ENCODE measurements around the gene SLC22A31. TPM values are rescaled to one million over a fixed set of nuclear protein-coding genes. Genes with fewer than 3 reads are reported as not detected.
A peak's percentile ranks its signal among the peaks of the same experiment; 100 is the strongest.
"Not testable (repeated sequence)": the region's sequence is repeated elsewhere in the genome, so short reads cannot be mapped to it uniquely, and the experiment has no call there.

Gene SLC22A31
- total RNA-seq, 2 donors from 2014 or later = 4.6 TPM; not detected in 1

- DNase-seq (ENCODE audit: low spot score) = no peak
- TF ChIP-seq POLR2AphosphoS5 (IDR thresholded peaks at IDR 0.05) = no peak
- TF ChIP-seq CTCF (IDR thresholded peaks at IDR 0.05) = peak in 1 of 4 experiments; percentile 18
- TF ChIP-seq POLR2A (IDR thresholded peaks at IDR 0.05) = no peak
- WGBS = 39% methylated on average over 13 of the region's 13 CpGs
- peak overlapping the region in 1 of 2 donors; percentile 42 for H3K27ac ChIP-seq
- intact Hi-C loops (cut with DNase I) = loop anchor here (10.0 kb wide), 2 partner anchors 78 to 258 kb away; partner anchors contain the start of gene SPG7
- no peaks in the 10 kb centered on the region for H3K27me3 ChIP-seq (replicated peaks; ENCODE audit: insufficient read depth)
- peak overlapping the region; percentile 36 to 49 for H3K4me3 ChIP-seq
- H3K36me3 ChIP-seq = no peaks in the 10 kb centered on the region
- H3K4me1 ChIP-seq (replicated peaks) = no peaks in the 10 kb centered on the region
- no peaks in the 10 kb centered on the region for H3K9me3 ChIP-seq
Measured at GRCh38 chr16:89246383-89246902, 46.1 kb upstream of the SLC22A31 start.

- H3K27me3 ChIP-seq (replicated peaks; ENCODE audit: insufficient read depth) = no peaks in the 10 kb centered on the region
- no peak overlapping the region for H3K4me3 ChIP-seq
- 71% methylated on average over 12 of the region's 12 CpGs for WGBS
- no peak for TF ChIP-seq POLR2A (IDR thresholded peaks at IDR 0.05)
- H3K27ac ChIP-seq = no peak overlapping the region
- intact Hi-C loops (cut with DNase I) = loop anchor here (5.0 to 10.0 kb wide), 3 partner anchors 80 to 398 kb away; partner anchors contain the start of gene SPG7
- no peaks in the 10 kb centered on the region for H3K36me3 ChIP-seq
- no peak for DNase-seq (ENCODE audit: low spot score)
- H3K9me3 ChIP-seq = no peaks in the 10 kb centered on the region
- H3K4me1 ChIP-seq (replicated peaks) = no peaks in the 10 kb centered on the region
Measured at GRCh38 chr16:89244754-89245153, 44.4 kb upstream of the SLC22A31 start.

- intact Hi-C loops (cut with DNase I) = loop anchor here (5.0 to 10.0 kb wide), 3 partner anchors 81 to 398 kb away; partner anchors contain the start of gene SPG7
- H3K9me3 ChIP-seq; H3K36me3 ChIP-seq; H3K27ac ChIP-seq; H3K4me1 ChIP-seq (replicated peaks); H3K27me3 ChIP-seq (replicated peaks; ENCODE audit: insufficient read depth); DNase-seq (ENCODE audit: low spot score); H3K4me3 ChIP-seq: not testable (repeated sequence)
- 75% methylated on average over 13 of the region's 13 CpGs for WGBS
Measured at GRCh38 chr16:89244264-89244663, 43.9 kb upstream of the SLC22A31 start.

GRCh38 chr16:89243664-89244063 lies 43.3 kb upstream of the SLC22A31 start:
- H3K27ac ChIP-seq = no peak overlapping the region
- no peak for DNase-seq (ENCODE audit: low spot score)
- H3K36me3 ChIP-seq = no peaks in the 10 kb centered on the region
- no peak for TF ChIP-seq POLR2AphosphoS5 (IDR thresholded peaks at IDR 0.05)
- no peak for TF ChIP-seq POLR2A (IDR thresholded peaks at IDR 0.05)
- no peak for TF ChIP-seq CTCF (IDR thresholded peaks at IDR 0.05)
- no peaks in the 10 kb centered on the region for H3K9me3 ChIP-seq
- 96% methylated on average over 5 of the region's 5 CpGs for WGBS
- intact Hi-C loops (cut with DNase I) = loop anchor here (5.0 to 10.0 kb wide), 3 partner anchors 81 to 399 kb away; partner anchors contain the start of gene SPG7
- H3K4me3 ChIP-seq = no peak overlapping the region
- H3K27me3 ChIP-seq (replicated peaks; ENCODE audit: insufficient read depth) = no peaks in the 10 kb centered on the region
- H3K4me1 ChIP-seq (replicated peaks) = no peaks in the 10 kb centered on the region

- no peak overlapping the region for H3K27ac ChIP-seq
- no peak for DNase-seq (ENCODE audit: low spot score)
Measured at GRCh38 chr16:89242795-89243200, 42.5 kb upstream of the SLC22A31 start.

More at GRCh38 chr16:89242795-89243200, 42.5 kb upstream of the SLC22A31 start:
- Histone ChIP-seq H3K9me3 (no peaks in the 10 kb centered on the region), H3K4me3 (no peak overlapping the region), H3K4me1 (replicated peaks) (no peaks in the 10 kb centered on the region), H3K27me3 (replicated peaks; ENCODE audit: insufficient read depth) (no peaks in the 10 kb centered on the region), H3K36me3 (no peaks in the 10 kb centered on the region)
- intact Hi-C loops (cut with DNase I) = loop anchor here (5.0 to 10.0 kb wide), 3 partner anchors 82 to 400 kb away; partner anchors contain the start of gene SPG7
- TF ChIP-seq CTCF (IDR thresholded peaks at IDR 0.05) = no peak
- TF ChIP-seq POLR2A (IDR thresholded peaks at IDR 0.05) = no peak
- no peak for TF ChIP-seq POLR2AphosphoS5 (IDR thresholded peaks at IDR 0.05)
- 42% methylated on average over 12 of the region's 12 CpGs for WGBS
